Raji (cell line): ENCODE data around the gene PPP1R14D.

ENCODE experiments used
- POLR2A ChIP-seq: IDR thresholded peaks from 2 replicates; pipeline ENCODE4 v1.6.1; 2011; ENCODE audit warnings: low read depth, low read length, control low read depth; ENCODE audit not compliant: insufficient read depth

Gene PPP1R14D

DNA sequence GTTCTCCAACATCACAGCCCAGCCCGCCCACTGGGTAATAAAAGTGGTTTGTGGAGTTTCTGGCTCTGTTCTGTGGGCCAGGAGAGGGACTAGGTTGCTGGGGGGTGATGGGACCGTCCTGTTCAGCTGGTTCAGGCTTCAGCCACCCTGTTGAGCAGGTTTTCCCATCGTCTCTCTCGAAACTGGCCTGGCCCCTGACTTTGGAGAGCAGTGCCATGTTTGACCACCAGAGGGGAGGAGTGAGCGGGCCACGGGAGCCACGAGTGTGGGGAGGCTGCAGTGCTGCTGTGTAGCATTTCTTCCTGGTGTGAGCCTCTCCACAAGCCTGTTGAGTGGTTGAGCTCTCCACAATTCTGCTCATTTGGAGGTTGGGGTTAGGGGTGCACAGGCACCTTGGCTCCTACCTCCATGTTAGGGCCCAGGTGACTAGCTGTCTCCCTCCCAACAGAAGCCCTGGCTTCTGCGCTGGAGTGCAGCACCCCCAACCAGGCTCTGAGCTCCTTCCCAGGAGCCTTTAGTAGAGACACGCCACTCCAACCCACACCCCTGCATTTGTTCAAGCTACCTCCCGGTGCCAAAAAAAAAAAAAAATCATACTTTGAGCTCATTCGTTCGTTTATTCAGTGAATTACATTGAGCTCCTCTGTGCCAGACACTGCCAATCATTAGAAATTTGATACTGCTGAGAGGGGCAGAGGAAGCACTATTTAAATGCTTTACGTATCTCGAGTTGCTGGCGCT lies 29.3 kb upstream of the PPP1R14D start:
- TF ChIP-seq POLR2A, result peak; percentile 41

DNA sequence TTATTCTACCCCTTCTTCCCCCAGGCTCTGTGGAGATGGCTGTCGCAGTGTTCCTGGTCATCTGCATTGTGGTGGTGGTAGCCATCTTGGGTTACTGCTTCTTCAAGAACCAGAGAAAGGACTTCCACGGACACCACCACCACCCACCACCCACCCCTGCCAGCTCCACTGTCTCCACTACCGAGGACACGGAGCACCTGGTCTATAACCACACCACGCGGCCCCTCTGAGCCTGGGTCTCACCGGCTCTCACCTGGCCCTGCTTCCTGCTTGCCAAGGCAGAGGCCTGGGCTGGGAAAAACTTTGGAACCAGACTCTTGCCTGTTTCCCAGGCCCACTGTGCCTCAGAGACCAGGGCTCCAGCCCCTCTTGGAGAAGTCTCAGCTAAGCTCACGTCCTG lies 28.2 kb upstream of the PPP1R14D start:
- TF ChIP-seq POLR2A, result no peak

DNA sequence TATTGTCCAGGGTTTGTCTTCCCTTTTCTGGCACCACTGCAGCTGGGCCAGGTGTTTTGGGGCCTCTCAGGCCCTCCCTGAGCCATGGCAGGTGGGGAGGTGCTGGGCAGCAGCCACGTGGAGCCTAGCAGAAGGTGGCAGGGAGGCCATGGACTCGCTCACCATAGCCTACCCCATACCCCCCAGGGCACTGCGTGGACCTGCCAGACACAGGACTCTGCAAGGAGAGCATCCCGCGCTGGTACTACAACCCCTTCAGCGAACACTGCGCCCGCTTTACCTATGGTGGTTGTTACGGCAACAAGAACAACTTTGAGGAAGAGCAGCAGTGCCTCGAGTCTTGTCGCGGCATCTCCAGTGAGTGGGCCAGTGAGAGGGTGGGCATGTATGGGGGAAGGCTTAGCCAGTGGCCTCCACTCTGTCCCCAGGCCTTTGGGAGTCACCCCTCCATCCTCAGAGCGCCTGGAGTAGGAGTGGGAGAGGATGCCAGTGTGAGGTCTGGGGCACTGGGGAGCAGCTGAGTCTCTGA lies 27.3 kb upstream of the PPP1R14D start:
- TF ChIP-seq POLR2A, result no peak

DNA sequence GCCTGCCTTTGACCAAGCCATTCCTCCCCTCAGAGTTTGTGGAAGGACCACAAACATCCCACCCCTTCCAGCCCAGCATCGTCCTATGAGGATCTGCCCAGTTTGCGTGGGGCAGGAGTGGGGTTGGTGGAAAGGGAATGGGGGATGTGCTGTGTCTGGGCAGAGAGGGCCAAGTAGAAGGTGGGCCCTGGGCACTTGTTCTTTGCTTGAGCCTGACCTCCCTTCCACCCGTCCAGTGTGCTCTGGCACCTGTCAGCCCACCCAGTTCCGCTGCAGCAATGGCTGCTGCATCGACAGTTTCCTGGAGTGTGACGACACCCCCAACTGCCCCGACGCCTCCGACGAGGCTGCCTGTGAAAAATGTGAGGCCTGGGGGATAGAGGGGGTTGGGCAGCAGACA lies 25.7 kb upstream of the PPP1R14D start:
- no peak for TF ChIP-seq POLR2A

DNA sequence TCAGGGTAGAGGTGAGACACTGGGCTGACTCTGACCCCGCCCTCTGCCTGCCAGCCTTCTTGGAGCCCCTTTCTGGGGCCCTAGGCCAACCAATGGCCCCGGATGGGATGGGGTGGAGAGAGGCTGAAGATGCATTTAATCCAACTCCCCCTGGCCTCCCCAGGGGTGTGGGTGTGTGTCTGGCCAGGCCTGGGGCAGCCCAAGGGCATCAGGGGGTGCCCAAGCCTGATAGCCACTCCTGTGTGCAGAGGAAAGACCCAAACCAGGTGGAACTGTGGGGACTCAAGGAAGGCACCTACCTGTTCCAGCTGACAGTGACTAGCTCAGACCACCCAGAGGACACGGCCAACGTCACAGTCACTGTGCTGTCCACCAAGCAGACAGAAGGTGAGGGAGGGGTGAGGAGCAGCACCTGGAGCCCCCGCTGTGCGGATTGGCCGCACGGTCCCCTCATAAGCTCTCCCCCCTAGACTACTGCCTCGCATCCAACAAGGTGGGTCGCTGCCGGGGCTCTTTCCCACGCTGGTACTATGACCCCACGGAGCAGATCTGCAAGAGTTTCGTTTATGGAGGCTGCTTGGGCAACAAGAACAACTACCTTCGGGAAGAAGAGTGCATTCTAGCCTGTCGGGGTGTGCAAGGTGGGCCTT lies 24.9 kb upstream of the PPP1R14D start:
- no peak for TF ChIP-seq POLR2A

DNA sequence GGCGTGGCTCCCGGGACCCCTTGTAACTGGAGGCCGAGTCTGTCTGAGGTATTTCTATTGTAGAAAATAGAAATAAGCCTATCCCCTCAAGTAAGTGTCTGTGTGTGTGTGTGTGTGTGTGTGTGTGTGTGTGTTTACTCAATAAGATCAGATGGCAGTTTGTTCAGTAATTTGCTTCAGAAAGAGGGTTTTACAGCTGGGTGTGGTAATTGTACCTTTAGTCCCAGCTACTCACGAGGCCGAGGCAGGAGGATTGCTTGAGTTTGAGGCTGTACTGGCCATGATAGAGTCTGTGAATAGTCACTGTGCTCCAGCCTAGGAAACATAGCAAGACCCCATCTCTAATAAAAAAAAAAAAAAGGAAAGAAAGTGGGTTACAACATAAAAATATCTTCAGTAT lies 24.0 kb upstream of the PPP1R14D start:
- no peak for TF ChIP-seq POLR2A

DNA sequence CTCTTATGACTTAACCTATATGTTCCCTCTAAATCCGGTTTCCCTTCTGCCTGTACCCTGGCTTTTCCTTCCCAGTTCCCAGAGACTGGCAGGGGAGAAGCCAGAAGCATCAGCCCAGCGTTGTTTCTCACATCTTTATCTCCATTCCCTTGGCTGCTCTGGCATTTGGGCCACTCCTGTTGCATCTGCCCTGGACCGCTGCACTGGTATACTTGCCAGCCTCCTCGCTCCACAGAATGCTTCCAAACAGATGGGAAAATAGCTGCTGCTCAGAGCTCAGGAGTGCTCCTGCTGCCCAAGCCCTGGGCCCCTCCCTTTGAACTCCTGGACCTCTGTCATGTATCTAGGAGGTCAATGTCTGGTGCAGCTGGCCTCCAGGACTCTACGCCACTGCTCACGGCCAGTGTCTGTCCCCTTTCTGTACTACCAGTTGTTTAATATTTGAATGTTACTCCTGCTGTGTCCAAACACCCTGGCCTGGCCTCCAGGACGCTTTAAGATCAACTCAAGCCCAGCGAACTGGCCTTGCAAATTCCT lies 22.1 kb upstream of the PPP1R14D start:
- TF ChIP-seq POLR2A, result no peak

DNA sequence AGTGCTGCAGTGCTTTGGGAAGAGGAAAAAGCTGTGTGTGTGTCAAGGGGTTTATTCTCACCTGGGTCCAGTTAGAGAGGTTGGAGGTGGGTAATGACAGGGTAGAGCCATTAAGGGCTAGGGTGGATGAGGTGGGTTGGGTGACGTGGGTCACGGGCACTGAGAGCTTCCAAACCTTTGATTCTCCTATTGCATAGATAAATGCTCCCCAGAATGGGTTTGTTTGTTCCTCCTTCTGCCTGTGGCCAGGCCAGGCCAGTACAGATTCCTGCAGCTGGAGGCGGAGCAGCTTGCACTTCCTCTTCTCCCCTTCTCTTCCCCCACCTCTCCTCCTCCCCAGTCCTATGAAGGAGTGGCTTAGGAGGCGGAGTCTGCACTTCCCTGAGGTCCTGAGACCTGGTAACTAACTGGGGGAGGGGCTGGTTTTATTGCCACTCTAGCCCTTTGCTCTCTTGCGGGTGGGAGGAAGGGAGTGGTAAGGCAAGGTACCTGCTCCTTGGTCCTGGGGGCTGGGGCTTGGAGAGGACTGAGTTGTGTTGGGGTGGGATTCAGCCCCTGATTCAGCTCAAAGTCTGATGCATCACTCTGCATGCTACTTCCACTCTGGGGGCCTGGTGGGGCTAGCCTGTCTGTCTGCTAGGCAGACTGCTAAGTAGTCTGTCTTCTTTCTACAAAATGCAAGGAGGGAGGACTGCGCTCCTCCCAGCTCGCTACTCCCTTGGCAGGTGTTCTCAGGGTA lies 18.9 kb upstream of the PPP1R14D start:
- peak; percentile 41; the same call in 1 of the 2 replicates for TF ChIP-seq POLR2A

DNA sequence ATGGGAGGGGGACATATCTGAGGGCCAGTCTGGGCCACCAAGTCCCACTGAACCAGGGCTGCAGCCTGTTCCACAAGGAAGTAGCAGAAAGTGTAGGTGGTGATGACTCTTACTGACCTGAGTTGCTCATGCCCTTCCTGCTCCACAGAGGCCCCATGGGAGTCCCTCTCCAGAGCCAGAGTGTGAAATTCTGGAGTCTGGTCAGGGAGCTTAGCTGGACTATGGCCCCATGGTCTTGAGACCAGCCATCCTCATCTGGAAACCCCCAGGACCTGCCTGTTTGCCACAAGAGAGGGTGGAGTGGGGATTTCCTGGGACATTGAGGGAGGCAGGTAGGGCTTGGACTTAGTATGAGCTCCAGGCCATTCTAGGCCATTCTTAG lies 18.3 kb upstream of the PPP1R14D start:
- TF ChIP-seq POLR2A, result no peak

DNA sequence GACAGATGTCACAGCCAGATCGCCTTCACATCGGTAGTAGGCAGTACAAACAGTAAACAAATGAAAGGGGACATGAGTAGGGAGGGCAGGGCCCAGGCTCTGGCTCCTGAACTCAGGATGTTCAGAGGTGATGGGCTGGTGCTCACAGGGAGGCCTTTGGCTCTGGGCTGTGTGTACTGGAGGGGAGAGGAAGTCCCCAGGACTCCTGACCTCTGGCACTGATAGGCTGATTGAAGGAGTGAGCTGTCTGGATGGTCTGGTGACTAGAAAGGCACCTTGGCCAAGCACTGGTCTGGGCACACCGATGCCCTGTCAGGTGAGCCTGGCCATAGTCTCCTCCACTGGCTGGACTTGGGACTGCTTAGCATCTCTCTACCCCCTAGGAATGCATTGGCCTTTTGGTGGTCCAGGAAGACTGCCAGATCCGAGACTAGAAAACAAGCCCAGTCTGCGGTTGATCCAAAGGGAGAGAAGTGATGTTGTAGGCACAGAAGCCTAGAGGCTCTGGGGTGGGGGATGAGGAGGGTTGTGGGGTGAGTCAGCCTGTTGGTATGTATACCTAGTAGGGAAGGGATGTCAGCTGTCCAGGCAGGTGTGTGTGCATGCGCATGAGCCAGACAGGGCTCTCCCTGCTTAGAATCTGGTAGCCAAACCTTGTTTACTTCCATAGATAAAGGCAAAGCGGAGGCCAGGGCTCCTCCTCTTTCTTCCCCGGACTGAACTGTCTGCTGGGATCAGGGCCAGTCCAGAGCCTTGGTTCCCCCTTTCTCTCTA lies 17.2 kb upstream of the PPP1R14D start:
- TF ChIP-seq POLR2A, result no peak

DNA sequence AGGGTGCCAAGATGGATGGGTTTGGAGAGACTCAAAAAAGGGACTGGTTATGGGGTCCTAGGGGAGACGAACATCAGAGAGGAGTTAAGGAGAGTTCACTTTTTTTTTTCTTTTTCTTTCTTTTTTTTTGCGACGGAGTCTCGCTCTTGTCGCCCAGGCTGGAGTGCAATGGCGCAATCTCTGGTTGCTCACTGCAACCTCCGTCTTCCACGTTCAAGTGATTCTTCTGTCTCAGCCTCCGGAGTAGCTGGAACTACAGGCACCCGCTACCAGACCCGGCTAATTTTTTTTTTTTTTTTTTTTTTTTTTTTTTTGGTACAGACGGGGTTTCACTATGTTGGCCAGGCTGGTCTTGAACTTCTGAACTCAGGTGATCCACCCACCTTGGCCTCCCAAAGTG lies 16.5 kb upstream of the PPP1R14D start:
- no peak for TF ChIP-seq POLR2A

DNA sequence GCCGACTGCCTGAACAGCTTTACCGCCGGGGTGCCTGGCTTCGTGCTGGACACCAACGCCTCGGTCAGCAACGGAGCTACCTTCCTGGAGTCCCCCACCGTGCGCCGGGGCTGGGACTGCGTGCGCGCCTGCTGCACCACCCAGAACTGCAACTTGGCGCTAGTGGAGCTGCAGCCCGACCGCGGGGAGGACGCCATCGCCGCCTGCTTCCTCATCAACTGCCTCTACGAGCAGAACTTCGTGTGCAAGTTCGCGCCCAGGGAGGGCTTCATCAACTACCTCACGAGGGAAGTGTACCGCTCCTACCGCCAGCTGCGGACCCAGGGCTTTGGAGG lies 16.2 kb upstream of the PPP1R14D start:
- TF ChIP-seq POLR2A, result no peak

DNA sequence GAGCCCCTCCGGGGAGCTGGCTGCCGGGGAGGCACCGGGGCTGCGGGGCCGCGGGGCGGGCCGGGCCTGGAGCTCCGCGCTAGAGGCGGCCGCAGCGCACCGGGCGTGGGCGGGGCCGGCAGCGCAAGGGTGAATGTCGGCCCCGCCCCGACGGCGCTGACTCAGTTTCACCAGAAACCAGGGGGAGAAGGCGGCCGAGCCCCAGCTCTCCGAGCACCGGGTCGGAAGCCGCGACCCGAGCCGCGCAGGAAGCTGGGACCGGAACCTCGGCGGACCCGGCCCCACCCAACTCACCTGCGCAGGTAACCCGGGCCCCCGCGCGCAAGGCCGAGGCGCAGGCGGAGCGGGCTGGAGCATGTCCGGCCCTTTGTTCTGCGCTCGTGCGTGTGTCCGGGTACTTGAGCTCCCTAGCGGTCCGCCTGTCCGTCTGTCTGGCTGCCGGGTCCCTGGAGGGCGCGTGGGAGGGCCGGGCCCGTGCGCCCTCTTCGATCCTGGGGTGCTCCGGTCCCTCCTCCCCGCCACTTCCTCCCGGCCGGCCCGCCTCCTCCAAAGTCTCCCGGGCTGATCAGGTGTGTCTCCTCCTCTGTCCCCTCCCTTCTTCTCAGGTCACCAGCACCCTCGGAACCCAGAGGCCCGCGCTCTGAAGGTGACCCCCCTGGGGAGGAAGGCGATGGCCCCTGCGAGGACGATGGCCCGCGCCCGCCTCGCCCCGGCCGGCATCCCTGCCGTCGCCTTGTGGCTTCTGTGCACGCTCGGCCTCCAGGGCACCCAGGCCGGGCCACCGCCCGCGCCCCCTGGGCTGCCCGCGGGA lies 15.6 kb upstream of the PPP1R14D start, which contains the start of gene SPINT1:
Gene SPINT1 (plus strand): TSS at position 164 of the 811 bp plus-strand sequence. CDS start 507 bp downstream, at position 671.
- TF ChIP-seq POLR2A, result no peak
